Peyer's patch (tissue), 4 donors: Measurements from ENCODE around the gene COL6A5. TPM values are rescaled to one million over a fixed set of nuclear protein-coding genes. Genes with fewer than 3 reads are reported as not detected.

ENCODE experiments used
- DNase-seq, 3 donors: peaks; one replicate each; pipeline ENCODE4 v3.0.0-alpha.2; 2017 to 2019
- H3K27ac ChIP-seq, 4 donors: fragments of 200-600 bp; sonication (generic); one replicate each; pipeline ENCODE4 v1.5.1; 2016 to 2019
- H3K27me3 ChIP-seq, 2 donors: fragments of 200-600 bp; sonication (generic); one replicate each; pipeline ENCODE4 v1.5.1; 2019
- H3K36me3 ChIP-seq, 3 donors: fragments of 200-600 bp; sonication (generic); one replicate each; pipeline ENCODE4 v1.5.1; 2016 to 2019
- H3K4me1 ChIP-seq, 4 donors: fragments of 200-600 bp; sonication (generic); one replicate each; pipeline ENCODE4 v1.5.1; 2016 to 2019
- H3K4me3 ChIP-seq, 4 donors: fragments of 200-600 bp; sonication (generic); 1 replicate in 3 of 4; 2 replicates in 1 of 4; pipeline ENCODE4 v1.5.1; 2016 to 2019; ENCODE audit warnings: mild to moderate bottlenecking in 1 of 4
- H3K9me3 ChIP-seq, 4 donors: fragments of 200-600 bp; sonication (generic); one replicate each; pipeline ENCODE4 v1.5.1; 2016 to 2019; ENCODE audit warnings: mild to moderate bottlenecking in 1 of 4
- CTCF ChIP-seq, 6 experiments: fragments of 450-650 bp in 4 of 6; fragments of 200-600 bp in 2 of 6; sonication (generic) in 1 of 6; IDR thresholded peaks; one replicate each; pipeline ENCODE4 v1.5.1; 2017 to 2019; ENCODE audit warnings: antibody characterized with exemption in 6 of 6, mild to moderate bottlenecking in 3 of 6, moderate library complexity in 1 of 6
- POLR2A ChIP-seq, 2 donors: fragments of 450-650 bp; IDR thresholded peaks; one replicate each; pipeline ENCODE4 v1.5.1; 2017; ENCODE audit warnings: antibody characterized with exemption in 2 of 2, mild to moderate bottlenecking in 2 of 2, moderate library complexity in 2 of 2
- total RNA-seq, 4 donors: library from RNA; depleted of rRNA; stranded (reverse); fragments of >200 nt; gene quantifications; one replicate each; pipeline ENCODE4 v1.1.0, GENCODE V29; 2016

COL6A5 gene
- total RNA-seq, 4 donors from 2014 or later: 1.7 TPM; not detected in 3

- DNase-seq: no peak
- Histone ChIP-seq H3K27me3 (no peaks in the 10 kb centered on the region), H3K36me3 (no peaks in the 10 kb centered on the region), H3K4me3 (no peak overlapping the region), H3K27ac (no peak overlapping the region), H3K4me1 (no peaks in the 10 kb centered on the region), H3K9me3 (no peaks in the 10 kb centered on the region)
- TF ChIP-seq CTCF (IDR thresholded peaks at IDR 0.05): no peak
- no peak for TF ChIP-seq POLR2A (IDR thresholded peaks at IDR 0.05)
These were observed 41.3 kb downstream of the COL6A5 start for GRCh38 chr3:130386604-130387263.

GRCh38 chr3:130389743-130390478, 44.4 kb downstream of the COL6A5 start:
- H3K27ac ChIP-seq: no peak overlapping the region
- H3K4me3 ChIP-seq: no peak overlapping the region
- H3K9me3 ChIP-seq: no peaks in the 10 kb centered on the region
- H3K4me1 ChIP-seq: no peaks in the 10 kb centered on the region
- no peaks in the 10 kb centered on the region for H3K27me3 ChIP-seq
- no peaks in the 10 kb centered on the region for H3K36me3 ChIP-seq
- TF ChIP-seq POLR2A (IDR thresholded peaks at IDR 0.05) (no peak), CTCF (IDR thresholded peaks at IDR 0.05) (no peak)
- no peak for DNase-seq

- no peak overlapping the region for H3K27ac ChIP-seq
- H3K27me3 ChIP-seq: no peaks in the 10 kb centered on the region
- H3K4me1 ChIP-seq: no peaks in the 10 kb centered on the region
- no peaks in the 10 kb centered on the region for H3K36me3 ChIP-seq
- DNase-seq: no peak
- no peak overlapping the region for H3K4me3 ChIP-seq
- TF ChIP-seq POLR2A (IDR thresholded peaks at IDR 0.05): no peak
- TF ChIP-seq CTCF (IDR thresholded peaks at IDR 0.05): no peak
- H3K9me3 ChIP-seq: no peaks in the 10 kb centered on the region
These were observed 46.8 kb downstream of the COL6A5 start for GRCh38 chr3:130392266-130392665.

- Histone ChIP-seq H3K4me1 (no peaks in the 10 kb centered on the region), H3K4me3 (no peak overlapping the region), H3K27ac (no peak overlapping the region), H3K36me3 (no peaks in the 10 kb centered on the region), H3K27me3 (no peaks in the 10 kb centered on the region), H3K9me3 (no peaks in the 10 kb centered on the region)
- DNase-seq: no peak
- TF ChIP-seq POLR2A (IDR thresholded peaks at IDR 0.05) (no peak), CTCF (IDR thresholded peaks at IDR 0.05) (no peak)
These were observed 48.1 kb downstream of the COL6A5 start for GRCh38 chr3:130393594-130393993.

GRCh38 chr3:130395331-130395730, 49.9 kb downstream of the COL6A5 start:
- H3K4me1 ChIP-seq: no peaks in the 10 kb centered on the region
- TF ChIP-seq POLR2A (IDR thresholded peaks at IDR 0.05) (no peak), CTCF (IDR thresholded peaks at IDR 0.05) (no peak)
- no peak for DNase-seq
- no peaks in the 10 kb centered on the region for H3K27me3 ChIP-seq
- no peak overlapping the region for H3K4me3 ChIP-seq
- H3K9me3 ChIP-seq: no peaks in the 10 kb centered on the region
- H3K27ac ChIP-seq: no peak overlapping the region
- no peaks in the 10 kb centered on the region for H3K36me3 ChIP-seq
